Caco-2 (cell line): Measurements from ENCODE around the gene RPP14. TPM values are rescaled to one million over a fixed set of nuclear protein-coding genes. Genes with fewer than 3 reads are reported as not detected.
"Not testable (repeated sequence)": the region's sequence is repeated elsewhere in the genome, so short reads cannot be mapped to it uniquely, and the experiment has no call there.

Experiments
- BruUV-seq: library from RNA; stranded (reverse); fragments of 400-500 nt; replicated peaks from 2 replicates; lab custom pipeline; 2021; lab: Mats Ljungman, UMichigan
- CTCF ChIA-PET: fragments of 300-600 bp; sonication (Branson Sonifier 250); formaldehyde crosslinking; loops from one replicate; lab custom pipeline; 2022; ENCODE audit warnings: antibody characterized with exemption; lab: Charles Lee
- POLR2A ChIA-PET: fragments of 300-600 bp; sonication (Branson Sonifier 250); formaldehyde crosslinking; loops from one replicate; lab custom pipeline; 2022; ENCODE audit warnings: antibody characterized with exemption; lab: Charles Lee
- DNase-seq, 2 experiments: peaks; one replicate each; pipeline versions ENCODE4 v3.0.0 to v3.0.0-alpha.2; 2020 to 2022
- H3K27me3 ChIP-seq: replicated peaks from 2 replicates; pipeline ENCODE4 v1.6.0; 2011; ENCODE audit warnings: low read length; ENCODE audit not compliant: control insufficient read depth, insufficient read depth
- H3K36me3 ChIP-seq: 2 replicates; pipeline ENCODE4 v1.5.1; 2011; ENCODE audit warnings: low read length; ENCODE audit not compliant: control insufficient read depth, insufficient read depth
- H3K4me1 ChIP-seq: fragments of 250-450 bp; sonication (Bioruptor Pico); 2 replicates; pipeline ENCODE4 v1.5.1; 2020; ENCODE audit warnings: mild to moderate bottlenecking
- H3K4me3 ChIP-seq: 2 replicates; pipeline ENCODE4 v1.5.1; 2011; ENCODE audit warnings: low read depth, mild to moderate bottlenecking, control low read depth, low read length
- H3K9me3 ChIP-seq: fragments of 250-450 bp; sonication (Bioruptor Pico); 2 replicates; pipeline ENCODE4 v1.5.1; 2020; ENCODE audit warnings: mild to moderate bottlenecking, moderate library complexity
- H3K27ac Mint-ChIP-seq: one replicate; pipeline ENCODE4 v1.8.0; 2022; ENCODE audit warnings: mixed read lengths; ENCODE audit not compliant: unreplicated experiment
- H3K27me3 Mint-ChIP-seq: one replicate; pipeline ENCODE4 v1.8.0; 2022; ENCODE audit warnings: mixed read lengths; ENCODE audit not compliant: insufficient read depth, unreplicated experiment
- H3K36me3 Mint-ChIP-seq: one replicate; pipeline ENCODE4 v1.8.0; 2022; ENCODE audit warnings: mild to moderate bottlenecking, mixed read lengths; ENCODE audit not compliant: insufficient read depth, unreplicated experiment
- H3K4me1 Mint-ChIP-seq: one replicate; pipeline ENCODE4 v1.8.0; 2022; ENCODE audit warnings: low read depth, mixed read lengths; ENCODE audit not compliant: unreplicated experiment
- H3K4me3 Mint-ChIP-seq: one replicate; pipeline ENCODE4 v1.8.0; 2022; ENCODE audit warnings: mild to moderate bottlenecking, moderate library complexity, mixed read lengths; ENCODE audit not compliant: unreplicated experiment
- H3K9me3 Mint-ChIP-seq: one replicate; pipeline ENCODE4 v1.8.0; 2022; ENCODE audit warnings: mixed read lengths; ENCODE audit not compliant: unreplicated experiment
- CTCF ChIP-seq, 2 experiments: fragments of 200-600 bp in 1 of 2; IDR thresholded peaks; 1 replicate in 1 of 2; 2 replicates in 1 of 2; pipeline versions ENCODE4 v1.5.1 to v1.8.0; 2011 to 2022; ENCODE audit warnings: antibody characterized with exemption in 1 of 2, control low read depth in 1 of 2, inconsistent platforms in 1 of 2, low read depth in 1 of 2, low read length in 1 of 2, mild to moderate bottlenecking in 1 of 2, moderate library complexity in 1 of 2; ENCODE audit not compliant: insufficient read depth in 1 of 2, severe bottlenecking in 1 of 2, unreplicated experiment in 1 of 2
- intact Hi-C: fragments of 100-400 bp; cut with micrococcal nuclease; formaldehyde crosslinking; loops from one replicate; pipeline ENCODE4 v1.10.0; 2022; ENCODE audit not compliant: unreplicated experiment
- total RNA-seq: library from RNA; stranded (reverse); gene quantifications from 2 replicates; pipeline ENCODE4 v1.2.3, GENCODE V29; 2022

The RPP14 gene
- total RNA-seq, 1 experiment from 2014 or later = 24.7 TPM

- Histone ChIP-seq H3K4me1 (no peaks in the 10 kb centered on the region), H3K4me3 (no peak overlapping the region), H3K36me3 (peaks cover 1% of the 10 kb centered on the region; the same call in 1 of the 2 replicates), H3K9me3 (no peaks in the 10 kb centered on the region), H3K27me3 (no peaks in the 10 kb centered on the region)
- H3K4me3 Mint-ChIP-seq = no peak overlapping the region
- H3K27ac Mint-ChIP-seq = no peak overlapping the region
- TF ChIP-seq CTCF (IDR thresholded peaks at IDR 0.05; ENCODE audit: insufficient read depth in 1 of 2, low read depth in 1 of 2, low read length in 1 of 2, severe bottlenecking in 1 of 2, unreplicated experiment in 1 of 2) = no peak
- no peaks in the 10 kb centered on the region for H3K4me1 Mint-ChIP-seq
- no peaks in the 10 kb centered on the region for H3K36me3 Mint-ChIP-seq
- H3K27me3 Mint-ChIP-seq = no peaks in the 10 kb centered on the region
- intact Hi-C loops = no loop called here
- H3K9me3 Mint-ChIP-seq = no peaks in the 10 kb centered on the region
- no TSS peak for BruUV-seq
- ChIA-PET POLR2A (no interaction called here), CTCF (no interaction called here)
- no peak for DNase-seq
Observed at GRCh38 chr3:58261954-58262666, 43.9 kb upstream of the RPP14 start.

DNA sequence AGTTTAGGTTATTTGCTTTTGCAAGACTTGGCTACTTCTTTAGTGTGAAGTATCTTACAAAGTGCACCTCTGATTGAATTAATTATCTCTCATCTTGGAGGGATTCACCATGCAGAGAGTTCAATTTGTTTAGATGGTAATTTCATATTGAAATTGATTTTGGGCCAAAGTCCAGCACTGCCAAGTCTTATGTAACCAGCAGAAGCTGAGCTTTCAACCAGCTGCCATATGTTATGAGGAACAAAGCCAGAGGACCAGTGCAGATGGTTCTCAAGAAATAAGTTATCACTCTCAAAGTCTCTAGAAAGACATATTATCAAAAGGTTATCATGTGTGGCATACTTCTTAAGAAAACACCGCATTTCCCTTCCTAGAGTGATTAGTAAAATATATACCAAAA lies 39.5 kb upstream of the RPP14 start:
- Mint-ChIP-seq H3K36me3 (no peaks in the 10 kb centered on the region), H3K27me3 (no peaks in the 10 kb centered on the region), H3K4me1 (no peaks in the 10 kb centered on the region), H3K9me3 (no peaks in the 10 kb centered on the region), H3K4me3 (no peak overlapping the region), H3K27ac (no peak overlapping the region)
- no peaks in the 10 kb centered on the region for H3K4me1 ChIP-seq
- H3K27me3 ChIP-seq = no peaks in the 10 kb centered on the region
- POLR2A ChIA-PET = no interaction called here
- no peak for TF ChIP-seq CTCF (IDR thresholded peaks at IDR 0.05; ENCODE audit: insufficient read depth in 1 of 2, low read depth in 1 of 2, low read length in 1 of 2, severe bottlenecking in 1 of 2, unreplicated experiment in 1 of 2)
- CTCF ChIA-PET = interaction anchor here (0.6 kb wide), 1 partner anchor 97 kb away, joined by 3 read pairs; no protein-coding TSS in a partner anchor
- peaks cover 1% of the 10 kb centered on the region; the same call in 1 of the 2 replicates for H3K36me3 ChIP-seq
- intact Hi-C loops = no loop called here
- H3K9me3 ChIP-seq = no peaks in the 10 kb centered on the region
- no peak overlapping the region for H3K4me3 ChIP-seq
- no peak for DNase-seq
- BruUV-seq = no TSS peak

- BruUV-seq, CTCF ChIA-PET, H3K4me3 ChIP-seq, H3K27me3 Mint-ChIP-seq, H3K9me3 ChIP-seq, H3K4me1 ChIP-seq, DNase-seq, H3K4me3 Mint-ChIP-seq, H3K9me3 Mint-ChIP-seq, H3K36me3 Mint-ChIP-seq, intact Hi-C loops, H3K27me3 ChIP-seq, POLR2A ChIA-PET, H3K27ac Mint-ChIP-seq, H3K4me1 Mint-ChIP-seq, H3K36me3 ChIP-seq: not testable (repeated sequence)
Observed at GRCh38 chr3:58267543-58267942, 38.5 kb upstream of the RPP14 start.
